Ammon's horn (tissue), 1 donor: ENCODE results near the gene SRP68.

Experiments
- DNase-seq: peaks from one replicate; pipeline ENCODE4 v3.0.0-alpha.2; 2016; ENCODE audit warnings: low spot score

SRP68 gene

GRCh38 chr17:75996665-75997590, 75.4 kb downstream of the SRP68 start:
- DNase-seq = peak; percentile 61

GRCh38 chr17:75995385-75995925, 76.9 kb downstream of the SRP68 start:
- DNase-seq = no peak

- no peak for DNase-seq
These were observed 77.4 kb downstream of the SRP68 start for GRCh38 chr17:75994802-75995370.

- no peak for DNase-seq
These were observed 80.9 kb downstream of the SRP68 start for GRCh38 chr17:75991396-75991795.
